HL-60 (cell line): ENCODE results near the gene UGT3A2.

Experiments
- POLR2AphosphoS5 ChIP-seq: IDR thresholded peaks from 2 replicates; pipeline ENCODE4 v1.6.1; 2012; ENCODE audit warnings: low read depth
- TF ChIP-seq, protein P1 (sequence below): IDR thresholded peaks from one replicate; pipeline ENCODE4 v1.5.1; 2011; ENCODE audit warnings: low read length, control low read depth, inconsistent platforms; ENCODE audit not compliant: insufficient read depth

GRCh38 chr5:36041537-36041845 is 25.2 kb downstream of the UGT3A2 start:
- no peak for TF ChIP-seq POLR2AphosphoS5
- TF ChIP-seq, protein P1, sequence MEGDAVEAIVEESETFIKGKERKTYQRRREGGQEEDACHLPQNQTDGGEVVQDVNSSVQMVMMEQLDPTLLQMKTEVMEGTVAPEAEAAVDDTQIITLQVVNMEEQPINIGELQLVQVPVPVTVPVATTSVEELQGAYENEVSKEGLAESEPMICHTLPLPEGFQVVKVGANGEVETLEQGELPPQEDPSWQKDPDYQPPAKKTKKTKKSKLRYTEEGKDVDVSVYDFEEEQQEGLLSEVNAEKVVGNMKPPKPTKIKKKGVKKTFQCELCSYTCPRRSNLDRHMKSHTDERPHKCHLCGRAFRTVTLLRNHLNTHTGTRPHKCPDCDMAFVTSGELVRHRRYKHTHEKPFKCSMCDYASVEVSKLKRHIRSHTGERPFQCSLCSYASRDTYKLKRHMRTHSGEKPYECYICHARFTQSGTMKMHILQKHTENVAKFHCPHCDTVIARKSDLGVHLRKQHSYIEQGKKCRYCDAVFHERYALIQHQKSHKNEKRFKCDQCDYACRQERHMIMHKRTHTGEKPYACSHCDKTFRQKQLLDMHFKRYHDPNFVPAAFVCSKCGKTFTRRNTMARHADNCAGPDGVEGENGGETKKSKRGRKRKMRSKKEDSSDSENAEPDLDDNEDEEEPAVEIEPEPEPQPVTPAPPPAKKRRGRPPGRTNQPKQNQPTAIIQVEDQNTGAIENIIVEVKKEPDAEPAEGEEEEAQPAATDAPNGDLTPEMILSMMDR = no peak
